Caco-2 (cell line): Measurements from ENCODE around the gene OR2T3. TPM values are rescaled to one million over a fixed set of nuclear protein-coding genes. Genes with fewer than 3 reads are reported as not detected.
"Not testable (repeated sequence)": the region's sequence is repeated elsewhere in the genome, so short reads cannot be mapped to it uniquely, and the experiment has no call there.

Experiments used
- BruUV-seq: library from RNA; stranded (reverse); fragments of 400-500 nt; replicated peaks from 2 replicates; lab custom pipeline; 2021; lab: Mats Ljungman, UMichigan
- CTCF ChIA-PET: fragments of 300-600 bp; sonication (Branson Sonifier 250); formaldehyde crosslinking; loops from one replicate; lab custom pipeline; 2022; ENCODE audit warnings: antibody characterized with exemption; lab: Charles Lee
- POLR2A ChIA-PET: fragments of 300-600 bp; sonication (Branson Sonifier 250); formaldehyde crosslinking; loops from one replicate; lab custom pipeline; 2022; ENCODE audit warnings: antibody characterized with exemption; lab: Charles Lee
- DNase-seq, 2 experiments: peaks; one replicate each; pipeline versions ENCODE4 v3.0.0 to v3.0.0-alpha.2; 2020 to 2022
- H3K27me3 ChIP-seq: replicated peaks from 2 replicates; pipeline ENCODE4 v1.6.0; 2011; ENCODE audit warnings: low read length; ENCODE audit not compliant: control insufficient read depth, insufficient read depth
- H3K36me3 ChIP-seq: 2 replicates; pipeline ENCODE4 v1.5.1; 2011; ENCODE audit warnings: low read length; ENCODE audit not compliant: control insufficient read depth, insufficient read depth
- H3K4me1 ChIP-seq: fragments of 250-450 bp; sonication (Bioruptor Pico); 2 replicates; pipeline ENCODE4 v1.5.1; 2020; ENCODE audit warnings: mild to moderate bottlenecking
- H3K4me3 ChIP-seq: 2 replicates; pipeline ENCODE4 v1.5.1; 2011; ENCODE audit warnings: low read depth, mild to moderate bottlenecking, control low read depth, low read length
- H3K9me3 ChIP-seq: fragments of 250-450 bp; sonication (Bioruptor Pico); 2 replicates; pipeline ENCODE4 v1.5.1; 2020; ENCODE audit warnings: mild to moderate bottlenecking, moderate library complexity
- H3K27ac Mint-ChIP-seq: one replicate; pipeline ENCODE4 v1.8.0; 2022; ENCODE audit warnings: mixed read lengths; ENCODE audit not compliant: unreplicated experiment
- H3K27me3 Mint-ChIP-seq: one replicate; pipeline ENCODE4 v1.8.0; 2022; ENCODE audit warnings: mixed read lengths; ENCODE audit not compliant: insufficient read depth, unreplicated experiment
- H3K36me3 Mint-ChIP-seq: one replicate; pipeline ENCODE4 v1.8.0; 2022; ENCODE audit warnings: mild to moderate bottlenecking, mixed read lengths; ENCODE audit not compliant: insufficient read depth, unreplicated experiment
- H3K4me1 Mint-ChIP-seq: one replicate; pipeline ENCODE4 v1.8.0; 2022; ENCODE audit warnings: low read depth, mixed read lengths; ENCODE audit not compliant: unreplicated experiment
- H3K4me3 Mint-ChIP-seq: one replicate; pipeline ENCODE4 v1.8.0; 2022; ENCODE audit warnings: mild to moderate bottlenecking, moderate library complexity, mixed read lengths; ENCODE audit not compliant: unreplicated experiment
- H3K9me3 Mint-ChIP-seq: one replicate; pipeline ENCODE4 v1.8.0; 2022; ENCODE audit warnings: mixed read lengths; ENCODE audit not compliant: unreplicated experiment
- CTCF ChIP-seq, 2 experiments: fragments of 200-600 bp in 1 of 2; IDR thresholded peaks; 1 replicate in 1 of 2; 2 replicates in 1 of 2; pipeline versions ENCODE4 v1.5.1 to v1.8.0; 2011 to 2022; ENCODE audit warnings: antibody characterized with exemption in 1 of 2, control low read depth in 1 of 2, inconsistent platforms in 1 of 2, low read depth in 1 of 2, low read length in 1 of 2, mild to moderate bottlenecking in 1 of 2, moderate library complexity in 1 of 2; ENCODE audit not compliant: insufficient read depth in 1 of 2, severe bottlenecking in 1 of 2, unreplicated experiment in 1 of 2
- intact Hi-C: fragments of 100-400 bp; cut with micrococcal nuclease; formaldehyde crosslinking; loops from one replicate; pipeline ENCODE4 v1.10.0; 2022; ENCODE audit not compliant: unreplicated experiment
- total RNA-seq: library from RNA; stranded (reverse); gene quantifications from 2 replicates; pipeline ENCODE4 v1.2.3, GENCODE V29; 2022

The OR2T3 gene
- total RNA-seq, 1 experiment from 2014 or later: not detected

- H3K4me1 Mint-ChIP-seq, DNase-seq, H3K4me1 ChIP-seq, CTCF ChIA-PET, H3K4me3 Mint-ChIP-seq, H3K27me3 Mint-ChIP-seq, H3K27ac Mint-ChIP-seq, BruUV-seq, intact Hi-C loops, H3K9me3 Mint-ChIP-seq, POLR2A ChIA-PET, H3K9me3 ChIP-seq, H3K36me3 Mint-ChIP-seq, H3K4me3 ChIP-seq, H3K36me3 ChIP-seq, H3K27me3 ChIP-seq: not testable (repeated sequence)
These were observed 27.3 kb downstream of the OR2T3 start for GRCh38 chr1:248500305-248501035.

DNA sequence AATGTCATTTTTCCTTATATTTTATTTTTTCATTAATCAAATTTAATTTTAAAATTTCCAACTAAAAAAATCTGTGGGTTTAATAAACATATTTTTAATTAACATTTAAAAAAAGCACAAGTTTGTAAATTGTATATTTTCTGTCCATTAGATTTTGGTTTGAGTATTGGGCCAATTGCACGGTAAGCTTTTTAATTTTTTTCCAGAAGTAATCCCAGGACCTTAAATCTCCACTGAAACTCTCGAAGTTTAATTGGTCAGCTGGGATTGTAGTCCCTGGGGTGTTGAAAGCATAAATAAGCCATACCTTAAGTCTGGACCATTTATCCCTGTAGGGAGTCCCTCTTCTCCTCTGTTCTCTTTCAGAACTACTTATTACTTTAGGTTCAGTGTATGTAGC lies 34.6 kb downstream of the OR2T3 start, which contains the start of gene OR2G6:
Gene OR2G6 (plus strand): TSS at position 301 of the 400 bp plus-strand sequence. CDS start 13,574 bp downstream, outside the sequence.
- H3K9me3 ChIP-seq, H3K4me1 Mint-ChIP-seq, H3K9me3 Mint-ChIP-seq, H3K4me1 ChIP-seq, H3K27ac Mint-ChIP-seq, H3K36me3 Mint-ChIP-seq, POLR2A ChIA-PET, H3K27me3 ChIP-seq, intact Hi-C loops, BruUV-seq, H3K27me3 Mint-ChIP-seq, H3K4me3 ChIP-seq, DNase-seq, H3K4me3 Mint-ChIP-seq, H3K36me3 ChIP-seq, CTCF ChIA-PET: not testable (repeated sequence)

- H3K27me3 Mint-ChIP-seq, H3K4me3 Mint-ChIP-seq, H3K27me3 ChIP-seq, H3K4me3 ChIP-seq, POLR2A ChIA-PET, H3K36me3 ChIP-seq, CTCF ChIA-PET, H3K9me3 Mint-ChIP-seq, intact Hi-C loops, H3K4me1 ChIP-seq, H3K36me3 Mint-ChIP-seq, H3K9me3 ChIP-seq, H3K4me1 Mint-ChIP-seq, BruUV-seq, H3K27ac Mint-ChIP-seq, DNase-seq: not testable (repeated sequence)
These were observed 37.1 kb downstream of the OR2T3 start for GRCh38 chr1:248510217-248510616.

DNA sequence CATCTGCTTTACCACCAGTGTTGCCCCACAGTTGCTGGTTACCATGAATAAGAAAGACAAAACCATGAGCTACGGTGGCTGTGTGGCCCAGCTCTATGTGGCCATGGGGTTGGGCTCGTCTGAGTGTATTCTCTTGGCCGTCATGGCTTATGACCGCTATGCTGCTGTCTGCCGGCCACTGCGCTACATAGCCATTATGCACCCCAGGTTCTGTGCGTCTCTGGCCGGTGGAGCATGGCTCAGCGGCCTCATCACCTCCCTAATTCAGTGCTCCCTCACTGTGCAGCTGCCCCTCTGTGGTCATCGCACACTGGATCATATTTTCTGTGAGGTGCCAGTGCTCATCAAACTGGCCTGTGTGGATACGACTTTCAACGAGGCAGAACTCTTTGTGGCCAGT lies 48.7 kb downstream of the OR2T3 start:
- no peak for DNase-seq
- no TSS peak for BruUV-seq

More for the DNA sequence above, 48.7 kb downstream of the OR2T3 start:
- Mint-ChIP-seq H3K27ac (no peak overlapping the region), H3K27me3 (no peaks in the 10 kb centered on the region), H3K4me3 (no peak overlapping the region), H3K4me1 (no peaks in the 10 kb centered on the region), H3K9me3 (no peaks in the 10 kb centered on the region), H3K36me3 (no peaks in the 10 kb centered on the region)
- no peak for TF ChIP-seq CTCF (IDR thresholded peaks at IDR 0.05; ENCODE audit: insufficient read depth in 1 of 2, low read depth in 1 of 2, low read length in 1 of 2, severe bottlenecking in 1 of 2, unreplicated experiment in 1 of 2)
- Histone ChIP-seq H3K4me1 (no peaks in the 10 kb centered on the region), H3K9me3 (no peaks in the 10 kb centered on the region), H3K36me3 (no peaks in the 10 kb centered on the region), H3K4me3 (no peak overlapping the region), H3K27me3 (no peaks in the 10 kb centered on the region)
- POLR2A ChIA-PET: no interaction called here
- intact Hi-C loops: no loop called here
- CTCF ChIA-PET: no interaction called here

Other genes starting within 250 kb of the OR2T3 start
- gene OR2M4, start 241.9 kb upstream of the OR2T3 start, total RNA-seq: not detected in 2 replicates
- not detected in 2 replicates for gene OR2T33, start 195.4 kb upstream of the OR2T3 start, total RNA-seq
- not detected in 2 replicates for gene OR2T12, start 169.9 kb upstream of the OR2T3 start, total RNA-seq
- gene OR2M7, start 148.8 kb upstream of the OR2T3 start, total RNA-seq: not detected in 2 replicates
- gene OR14C36, start 124.6 kb upstream of the OR2T3 start, total RNA-seq: not detected in 2 replicates
- not detected in 2 replicates for gene OR2T4, start 111.7 kb upstream of the OR2T3 start, total RNA-seq
- gene OR2T6, start 97.6 kb upstream of the OR2T3 start, total RNA-seq: not detected in 2 replicates
- gene OR2T1, start 70.3 kb upstream of the OR2T3 start, total RNA-seq: not detected in 2 replicates
- gene OR2T2, start 27.7 kb upstream of the OR2T3 start, total RNA-seq: not detected in 2 replicates
- gene OR2T5, start 15.2 kb downstream of the OR2T3 start, total RNA-seq: not detected in 2 replicates
- gene OR2G6, start 34.7 kb downstream of the OR2T3 start, total RNA-seq: not detected in 2 replicates
- not detected in 2 replicates for gene OR2T29, start 89.4 kb downstream of the OR2T3 start, total RNA-seq
- gene OR2T34, start 101.4 kb downstream of the OR2T3 start, total RNA-seq: not detected in 2 replicates
- gene OR2T10, start 124.3 kb downstream of the OR2T3 start, total RNA-seq: not detected in 2 replicates
- gene OR2T11, start 161.7 kb downstream of the OR2T3 start, total RNA-seq: not detected in 2 replicates
- not detected in 2 replicates for gene OR2T35, start 171.9 kb downstream of the OR2T3 start, total RNA-seq
- not detected in 2 replicates for gene OR2T27, start 182.2 kb downstream of the OR2T3 start, total RNA-seq
- not detected in 2 replicates for gene OR14I1, start 229.4 kb downstream of the OR2T3 start, total RNA-seq